Esophagus muscularis mucosa (tissue), 4 donors: ENCODE results near the gene DNAH10.

Experiments used
- EP300 ChIP-seq: sonication (generic); formaldehyde crosslinking; IDR thresholded peaks from one replicate; pipeline ENCODE4 v1.6.1; 2017; ENCODE audit warnings: antibody characterized with exemption
- POLR2A ChIP-seq: fragments of 450-650 bp; IDR thresholded peaks from one replicate; pipeline ENCODE4 v1.6.1; 2017; ENCODE audit warnings: antibody characterized with exemption, moderate library complexity, mild to moderate bottlenecking, low read depth
- TF ChIP-seq, protein P1 (sequence below), 3 experiments: fragments of 200-600 bp in 2 of 3; fragments of 450-650 bp in 1 of 3; sonication (generic) in 2 of 3; IDR thresholded peaks; one replicate each; pipeline ENCODE4 v1.5.1; 2017 to 2019; ENCODE audit warnings: antibody characterized with exemption in 3 of 3, mild to moderate bottlenecking in 2 of 3, moderate library complexity in 1 of 3

DNA sequence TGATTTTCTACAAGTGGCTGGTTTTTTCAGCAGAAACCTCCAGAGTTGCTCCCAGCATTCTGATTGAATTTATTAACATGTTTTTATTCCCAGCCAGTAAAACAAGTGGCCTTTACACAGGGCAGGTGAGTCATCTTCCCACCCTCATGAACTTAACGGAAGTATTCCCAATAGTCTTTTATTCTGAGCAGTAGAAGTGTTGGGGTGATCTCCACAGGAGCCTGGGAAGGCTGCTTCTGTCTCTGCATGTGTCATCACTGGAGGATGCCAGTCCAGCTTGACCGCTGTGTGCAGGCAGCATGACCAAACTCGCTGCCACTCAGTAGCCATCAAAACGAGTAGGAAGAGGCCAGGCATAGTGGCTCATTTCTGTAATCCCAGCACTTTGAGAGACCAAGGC is 13.4 kb upstream of the DNAH10 start:
- no peak for TF ChIP-seq EP300
- TF ChIP-seq, protein P1, sequence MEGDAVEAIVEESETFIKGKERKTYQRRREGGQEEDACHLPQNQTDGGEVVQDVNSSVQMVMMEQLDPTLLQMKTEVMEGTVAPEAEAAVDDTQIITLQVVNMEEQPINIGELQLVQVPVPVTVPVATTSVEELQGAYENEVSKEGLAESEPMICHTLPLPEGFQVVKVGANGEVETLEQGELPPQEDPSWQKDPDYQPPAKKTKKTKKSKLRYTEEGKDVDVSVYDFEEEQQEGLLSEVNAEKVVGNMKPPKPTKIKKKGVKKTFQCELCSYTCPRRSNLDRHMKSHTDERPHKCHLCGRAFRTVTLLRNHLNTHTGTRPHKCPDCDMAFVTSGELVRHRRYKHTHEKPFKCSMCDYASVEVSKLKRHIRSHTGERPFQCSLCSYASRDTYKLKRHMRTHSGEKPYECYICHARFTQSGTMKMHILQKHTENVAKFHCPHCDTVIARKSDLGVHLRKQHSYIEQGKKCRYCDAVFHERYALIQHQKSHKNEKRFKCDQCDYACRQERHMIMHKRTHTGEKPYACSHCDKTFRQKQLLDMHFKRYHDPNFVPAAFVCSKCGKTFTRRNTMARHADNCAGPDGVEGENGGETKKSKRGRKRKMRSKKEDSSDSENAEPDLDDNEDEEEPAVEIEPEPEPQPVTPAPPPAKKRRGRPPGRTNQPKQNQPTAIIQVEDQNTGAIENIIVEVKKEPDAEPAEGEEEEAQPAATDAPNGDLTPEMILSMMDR (IDR thresholded peaks at IDR 0.05), result no peak
- TF ChIP-seq POLR2A, result no peak
